ENCODE results near the gene DIS3L2.
"Not testable (repeated sequence)": the region's sequence is repeated elsewhere in the genome, so short reads cannot be mapped to it uniquely, and the experiment has no call there.

The DIS3L2 gene

DNA sequence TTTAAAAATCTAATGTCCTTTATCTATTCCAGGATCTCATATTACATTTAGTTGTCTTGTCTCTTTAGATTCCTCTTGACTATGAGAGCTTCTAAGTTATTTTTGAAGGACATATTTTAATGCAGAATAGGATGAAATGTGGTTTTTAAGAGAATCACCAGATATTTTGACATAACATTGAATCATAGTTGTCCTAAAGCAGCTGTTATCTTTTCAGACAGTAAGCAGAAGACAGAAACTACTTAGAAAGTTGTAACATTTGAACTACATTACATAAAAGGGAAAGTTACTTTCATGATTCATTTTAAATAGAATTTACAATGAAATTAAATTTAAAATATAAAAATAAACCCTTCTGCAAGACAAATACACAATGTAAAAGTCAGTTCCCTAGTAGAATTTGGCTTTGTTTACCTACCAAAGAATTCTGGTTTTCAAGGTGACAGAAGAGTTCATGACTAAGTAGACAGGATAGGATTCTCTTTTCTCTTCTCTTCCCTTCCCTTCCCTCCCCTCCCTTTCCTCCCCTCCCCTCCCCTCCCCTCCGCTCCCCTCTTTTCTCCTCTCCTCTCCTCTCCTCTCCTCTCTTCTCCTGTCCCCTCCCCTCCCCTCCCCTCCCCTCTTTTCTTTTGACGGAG is 186.0 kb downstream of the DIS3L2 start:
- Histone ChIP-seq H3K4me1 (ENCODE audit: insufficient read depth, poor library complexity, severe bottlenecking) (no peaks in the 10 kb centered on the region), H3K9me3 (ENCODE audit: severe bottlenecking) (no peaks in the 10 kb centered on the region), H3K27ac (ENCODE audit: poor library complexity, severe bottlenecking) (no peak overlapping the region), H3K4me3 (ENCODE audit: severe bottlenecking) (no peak overlapping the region), H3K27me3 (ENCODE audit: insufficient read depth, poor library complexity, severe bottlenecking) (no peaks in the 10 kb centered on the region), H3K36me3 (ENCODE audit: low read depth) (0 out of 2 replicates have a peak, but pooled peaks cover 8% of the 10 kb centered on the region)
- DNase-seq (ENCODE audit: low spot score) (no peak), ATAC-seq (ENCODE audit: low read depth) (no peak)
- TF ChIP-seq, protein P1, sequence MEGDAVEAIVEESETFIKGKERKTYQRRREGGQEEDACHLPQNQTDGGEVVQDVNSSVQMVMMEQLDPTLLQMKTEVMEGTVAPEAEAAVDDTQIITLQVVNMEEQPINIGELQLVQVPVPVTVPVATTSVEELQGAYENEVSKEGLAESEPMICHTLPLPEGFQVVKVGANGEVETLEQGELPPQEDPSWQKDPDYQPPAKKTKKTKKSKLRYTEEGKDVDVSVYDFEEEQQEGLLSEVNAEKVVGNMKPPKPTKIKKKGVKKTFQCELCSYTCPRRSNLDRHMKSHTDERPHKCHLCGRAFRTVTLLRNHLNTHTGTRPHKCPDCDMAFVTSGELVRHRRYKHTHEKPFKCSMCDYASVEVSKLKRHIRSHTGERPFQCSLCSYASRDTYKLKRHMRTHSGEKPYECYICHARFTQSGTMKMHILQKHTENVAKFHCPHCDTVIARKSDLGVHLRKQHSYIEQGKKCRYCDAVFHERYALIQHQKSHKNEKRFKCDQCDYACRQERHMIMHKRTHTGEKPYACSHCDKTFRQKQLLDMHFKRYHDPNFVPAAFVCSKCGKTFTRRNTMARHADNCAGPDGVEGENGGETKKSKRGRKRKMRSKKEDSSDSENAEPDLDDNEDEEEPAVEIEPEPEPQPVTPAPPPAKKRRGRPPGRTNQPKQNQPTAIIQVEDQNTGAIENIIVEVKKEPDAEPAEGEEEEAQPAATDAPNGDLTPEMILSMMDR (IDR thresholded peaks at IDR 0.05; ENCODE audit: poor library complexity, severe bottlenecking) = no peak

DNA sequence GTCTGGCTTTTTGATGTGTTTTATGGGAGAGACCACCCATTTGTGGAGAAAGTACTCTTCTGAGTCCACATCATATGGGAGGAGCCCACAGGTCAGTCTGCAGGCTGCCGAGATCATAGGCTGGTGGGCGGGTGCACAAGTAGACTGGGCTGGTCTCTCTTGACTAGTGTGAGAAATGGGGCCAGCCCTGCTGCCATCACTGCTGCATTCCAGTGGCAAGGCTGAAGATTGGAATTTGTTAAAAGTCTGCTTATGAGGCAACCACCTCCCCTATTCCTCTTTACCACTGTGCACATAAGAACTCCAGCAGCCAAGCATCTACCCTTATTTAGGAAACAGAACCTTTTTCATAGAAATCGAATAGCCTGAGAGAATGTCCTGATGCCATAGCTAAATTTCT is 200.7 kb downstream of the DIS3L2 start:
- Histone ChIP-seq H3K27me3 (ENCODE audit: insufficient read depth, poor library complexity, severe bottlenecking) (no peaks in the 10 kb centered on the region), H3K9me3 (ENCODE audit: severe bottlenecking) (no peaks in the 10 kb centered on the region), H3K27ac (ENCODE audit: poor library complexity, severe bottlenecking) (no peak overlapping the region), H3K4me1 (ENCODE audit: insufficient read depth, poor library complexity, severe bottlenecking) (no peaks in the 10 kb centered on the region), H3K36me3 (ENCODE audit: low read depth) (peaks cover 12% of the 10 kb centered on the region), H3K4me3 (ENCODE audit: severe bottlenecking) (no peak overlapping the region)
- ATAC-seq (ENCODE audit: low read depth) (no peak), DNase-seq (ENCODE audit: low spot score) (no peak)
- TF ChIP-seq, protein P1 (IDR thresholded peaks at IDR 0.05; ENCODE audit: poor library complexity, severe bottlenecking) = no peak

GRCh38 chr2:232170396-232170795 is 208.9 kb downstream of the DIS3L2 start:
- H3K4me3 ChIP-seq (ENCODE audit: severe bottlenecking) = no peak overlapping the region
- DNase-seq (ENCODE audit: low spot score) (no peak), ATAC-seq (ENCODE audit: low read depth) (no peak)
- TF ChIP-seq, protein P1 (IDR thresholded peaks at IDR 0.05; ENCODE audit: poor library complexity, severe bottlenecking) = no peak
- H3K27me3 ChIP-seq (ENCODE audit: insufficient read depth, poor library complexity, severe bottlenecking) = no peaks in the 10 kb centered on the region
- H3K4me1 ChIP-seq (ENCODE audit: insufficient read depth, poor library complexity, severe bottlenecking) = no peaks in the 10 kb centered on the region
- H3K9me3 ChIP-seq (ENCODE audit: severe bottlenecking) = no peaks in the 10 kb centered on the region
- no peaks in the 10 kb centered on the region; the same call in 1 of the 2 replicates for H3K36me3 ChIP-seq (ENCODE audit: low read depth)
- no peak overlapping the region for H3K27ac ChIP-seq (ENCODE audit: poor library complexity, severe bottlenecking)

- TF ChIP-seq, protein P1 (IDR thresholded peaks at IDR 0.05; ENCODE audit: poor library complexity, severe bottlenecking) = no peak
- H3K27me3 ChIP-seq (ENCODE audit: insufficient read depth, poor library complexity, severe bottlenecking) = no peaks in the 10 kb centered on the region
- no peaks in the 10 kb centered on the region for H3K4me1 ChIP-seq (ENCODE audit: insufficient read depth, poor library complexity, severe bottlenecking)
- DNase-seq (ENCODE audit: low spot score) (no peak), ATAC-seq (ENCODE audit: low read depth) (no peak)
- no peaks in the 10 kb centered on the region for H3K9me3 ChIP-seq (ENCODE audit: severe bottlenecking)
- H3K36me3 ChIP-seq (ENCODE audit: low read depth) = no peaks in the 10 kb centered on the region
- H3K4me3 ChIP-seq (ENCODE audit: severe bottlenecking) = no peak overlapping the region
- no peak overlapping the region for H3K27ac ChIP-seq (ENCODE audit: poor library complexity, severe bottlenecking)
Observed at GRCh38 chr2:232174662-232175061, 213.1 kb downstream of the DIS3L2 start.

GRCh38 chr2:232176587-232176986 is 215.1 kb downstream of the DIS3L2 start:
- H3K4me3 ChIP-seq (ENCODE audit: severe bottlenecking); H3K9me3 ChIP-seq (ENCODE audit: severe bottlenecking); H3K4me1 ChIP-seq (ENCODE audit: insufficient read depth, poor library complexity, severe bottlenecking); H3K27me3 ChIP-seq (ENCODE audit: insufficient read depth, poor library complexity, severe bottlenecking); H3K27ac ChIP-seq (ENCODE audit: poor library complexity, severe bottlenecking); H3K36me3 ChIP-seq (ENCODE audit: low read depth); ATAC-seq (ENCODE audit: low read depth); DNase-seq (ENCODE audit: low spot score): not testable (repeated sequence)
